ENCODE data around the gene MAN2C1.

MAN2C1 gene

DNA sequence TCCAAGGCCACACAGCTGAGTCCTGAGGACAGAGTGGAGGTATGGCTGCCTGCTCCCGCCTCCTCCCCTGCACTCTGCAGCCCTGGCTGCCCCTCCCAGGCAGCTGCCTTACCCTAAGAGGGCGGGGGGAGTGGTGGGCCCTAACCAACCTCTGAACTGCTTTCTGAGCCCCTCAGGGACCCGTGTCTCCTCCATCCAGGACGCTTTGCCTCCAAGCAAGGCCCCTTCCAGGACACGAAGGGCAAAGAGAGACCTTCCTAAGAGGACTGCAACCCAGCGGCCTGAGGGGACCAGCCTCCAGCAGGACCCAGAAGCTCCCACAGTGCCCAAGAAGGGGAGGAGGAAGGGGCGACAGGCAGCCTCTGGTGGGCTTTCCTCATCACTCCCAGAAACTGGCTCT, 14.0 kb downstream of the MAN2C1 start:
- TF ChIP-seq, protein P1, sequence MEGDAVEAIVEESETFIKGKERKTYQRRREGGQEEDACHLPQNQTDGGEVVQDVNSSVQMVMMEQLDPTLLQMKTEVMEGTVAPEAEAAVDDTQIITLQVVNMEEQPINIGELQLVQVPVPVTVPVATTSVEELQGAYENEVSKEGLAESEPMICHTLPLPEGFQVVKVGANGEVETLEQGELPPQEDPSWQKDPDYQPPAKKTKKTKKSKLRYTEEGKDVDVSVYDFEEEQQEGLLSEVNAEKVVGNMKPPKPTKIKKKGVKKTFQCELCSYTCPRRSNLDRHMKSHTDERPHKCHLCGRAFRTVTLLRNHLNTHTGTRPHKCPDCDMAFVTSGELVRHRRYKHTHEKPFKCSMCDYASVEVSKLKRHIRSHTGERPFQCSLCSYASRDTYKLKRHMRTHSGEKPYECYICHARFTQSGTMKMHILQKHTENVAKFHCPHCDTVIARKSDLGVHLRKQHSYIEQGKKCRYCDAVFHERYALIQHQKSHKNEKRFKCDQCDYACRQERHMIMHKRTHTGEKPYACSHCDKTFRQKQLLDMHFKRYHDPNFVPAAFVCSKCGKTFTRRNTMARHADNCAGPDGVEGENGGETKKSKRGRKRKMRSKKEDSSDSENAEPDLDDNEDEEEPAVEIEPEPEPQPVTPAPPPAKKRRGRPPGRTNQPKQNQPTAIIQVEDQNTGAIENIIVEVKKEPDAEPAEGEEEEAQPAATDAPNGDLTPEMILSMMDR (IDR thresholded peaks at IDR 0.05): no peak

DNA sequence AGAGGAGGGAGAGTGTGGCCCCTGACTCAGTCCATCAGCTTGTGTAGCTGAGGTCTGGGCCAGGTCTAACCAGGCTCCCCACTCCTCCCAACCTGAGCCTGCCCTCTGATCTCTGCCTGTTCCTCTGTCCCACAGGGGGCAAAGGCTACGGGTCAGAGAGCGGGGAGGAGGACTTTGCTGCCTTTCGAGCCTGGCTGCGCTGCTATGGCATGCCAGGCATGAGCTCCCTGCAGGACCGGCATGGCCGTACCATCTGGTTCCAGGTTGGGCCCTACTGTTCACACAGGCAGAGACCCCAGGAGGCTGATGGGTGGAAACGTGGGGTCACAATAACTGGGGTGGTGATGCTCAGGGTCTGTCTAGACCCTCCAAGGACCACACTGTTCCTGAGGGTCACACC, 14.8 kb downstream of the MAN2C1 start:
- TF ChIP-seq, protein P1 (IDR thresholded peaks at IDR 0.05): no peak

DNA sequence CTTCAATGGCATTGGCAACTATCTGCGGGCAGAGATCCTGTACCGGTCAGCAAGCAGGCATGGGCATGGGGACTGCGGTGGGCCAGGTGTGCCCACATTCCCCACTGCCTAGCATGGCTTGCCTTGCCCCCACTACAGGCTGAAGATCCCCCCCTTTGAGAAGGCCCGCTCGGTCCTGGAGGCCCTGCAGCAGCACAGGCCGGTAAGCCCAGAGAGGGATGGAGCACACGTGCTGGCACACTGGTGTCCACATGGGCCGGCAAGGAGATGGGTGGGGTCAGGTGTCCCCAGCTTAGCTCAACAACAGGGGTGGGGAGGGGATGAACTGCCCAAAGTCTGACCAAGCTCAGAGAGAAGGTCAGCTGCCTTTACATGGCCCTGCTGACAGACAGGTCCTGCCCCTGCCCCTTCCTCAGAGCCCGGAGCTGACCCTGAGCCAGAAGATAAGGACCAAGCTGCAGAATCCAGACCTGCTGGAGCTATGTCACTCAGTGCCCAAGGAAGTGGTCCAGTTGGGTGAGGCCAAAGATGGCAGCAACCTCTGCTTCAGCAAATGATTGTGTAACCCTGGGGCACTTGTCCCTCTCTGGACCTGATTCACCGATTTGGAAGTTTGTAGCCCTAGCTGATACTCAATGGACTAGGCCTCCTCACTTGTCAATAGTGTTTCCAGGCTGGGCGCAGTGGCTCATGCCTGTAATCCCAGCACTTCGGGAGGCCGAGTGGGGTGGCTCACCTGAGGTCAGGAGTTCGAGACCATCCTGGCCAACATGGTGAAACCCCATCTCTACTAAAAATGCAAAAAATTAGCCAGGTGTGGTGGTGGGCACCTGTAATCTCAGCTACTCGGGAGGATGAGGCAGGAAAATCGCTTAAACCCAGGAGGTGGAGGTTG, 16.0 kb downstream of the MAN2C1 start:
- TF ChIP-seq, protein P1 (IDR thresholded peaks at IDR 0.05): no peak

DNA sequence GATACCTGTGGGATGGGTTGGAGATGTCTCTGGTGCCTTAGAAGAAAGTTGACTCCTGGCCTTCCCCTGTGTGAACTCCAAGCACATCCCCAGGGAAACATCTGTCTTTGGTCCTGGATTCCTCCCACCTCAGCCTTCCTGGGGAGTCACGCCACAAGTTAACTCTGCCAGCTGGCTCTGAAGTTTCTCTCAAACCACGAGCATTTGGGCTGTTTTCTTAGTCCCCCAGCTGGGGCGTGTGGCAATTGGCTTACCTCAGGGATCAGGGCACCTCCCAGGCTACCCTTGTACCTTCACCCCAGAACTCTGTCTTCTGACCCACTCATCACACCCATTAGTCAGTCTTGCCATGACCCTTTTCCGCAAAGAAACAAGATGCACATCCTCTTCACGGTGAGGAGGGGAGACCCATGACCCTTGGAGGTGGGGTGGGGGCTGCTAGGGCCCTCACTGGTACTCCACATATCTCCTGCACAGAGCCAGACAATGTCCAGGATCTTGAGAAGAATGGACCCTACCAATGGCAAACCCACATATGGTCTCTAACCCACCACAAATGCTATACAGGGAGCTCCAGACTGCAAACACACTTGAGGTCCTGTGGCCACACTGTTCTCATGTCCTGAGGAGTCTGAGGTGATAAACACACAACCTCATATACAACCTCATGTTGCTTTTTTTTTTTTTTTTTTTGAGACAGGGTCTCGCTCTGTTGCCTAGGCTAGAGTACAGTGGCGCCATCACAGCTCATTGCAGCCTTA, 17.6 kb downstream of the MAN2C1 start:
- TF ChIP-seq, protein P1 (IDR thresholded peaks at IDR 0.05): no peak

DNA sequence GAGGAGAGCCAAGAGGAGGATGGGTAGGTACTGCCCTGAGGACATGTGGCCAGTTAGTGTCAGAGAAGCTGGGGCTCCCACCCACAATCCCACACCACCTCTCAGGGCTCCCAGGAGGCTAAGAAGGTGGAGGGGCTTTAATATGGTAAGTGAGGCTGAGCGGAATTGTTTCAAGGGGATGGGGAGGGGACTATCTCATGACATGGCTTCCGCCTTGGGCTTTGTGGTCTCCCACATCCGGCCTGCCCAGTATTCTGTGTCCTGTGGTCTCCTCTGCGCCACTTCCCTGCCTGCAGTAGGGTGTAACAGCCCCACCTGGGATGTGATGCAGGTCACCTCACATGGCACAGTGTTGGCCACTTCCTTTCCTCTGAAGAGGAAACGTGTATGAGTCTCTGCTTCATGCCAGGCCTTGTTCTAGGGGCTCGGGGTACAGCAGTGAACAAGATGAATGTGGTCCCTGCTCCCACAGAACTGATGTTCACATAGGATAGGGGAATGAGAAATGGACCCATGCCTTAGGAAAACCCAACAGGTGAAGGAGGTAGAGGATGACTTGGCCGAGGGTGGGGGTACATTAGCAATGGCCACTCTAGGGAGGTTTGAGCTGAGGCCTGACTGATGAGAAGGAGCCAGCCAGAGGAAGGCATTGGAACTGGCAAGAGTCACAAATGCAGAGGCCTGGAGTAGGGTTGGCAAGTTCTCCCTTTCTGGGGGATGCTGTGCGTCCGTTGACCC, 18.4 kb downstream of the MAN2C1 start:
- TF ChIP-seq, protein P1 (IDR thresholded peaks at IDR 0.05): no peak

DNA sequence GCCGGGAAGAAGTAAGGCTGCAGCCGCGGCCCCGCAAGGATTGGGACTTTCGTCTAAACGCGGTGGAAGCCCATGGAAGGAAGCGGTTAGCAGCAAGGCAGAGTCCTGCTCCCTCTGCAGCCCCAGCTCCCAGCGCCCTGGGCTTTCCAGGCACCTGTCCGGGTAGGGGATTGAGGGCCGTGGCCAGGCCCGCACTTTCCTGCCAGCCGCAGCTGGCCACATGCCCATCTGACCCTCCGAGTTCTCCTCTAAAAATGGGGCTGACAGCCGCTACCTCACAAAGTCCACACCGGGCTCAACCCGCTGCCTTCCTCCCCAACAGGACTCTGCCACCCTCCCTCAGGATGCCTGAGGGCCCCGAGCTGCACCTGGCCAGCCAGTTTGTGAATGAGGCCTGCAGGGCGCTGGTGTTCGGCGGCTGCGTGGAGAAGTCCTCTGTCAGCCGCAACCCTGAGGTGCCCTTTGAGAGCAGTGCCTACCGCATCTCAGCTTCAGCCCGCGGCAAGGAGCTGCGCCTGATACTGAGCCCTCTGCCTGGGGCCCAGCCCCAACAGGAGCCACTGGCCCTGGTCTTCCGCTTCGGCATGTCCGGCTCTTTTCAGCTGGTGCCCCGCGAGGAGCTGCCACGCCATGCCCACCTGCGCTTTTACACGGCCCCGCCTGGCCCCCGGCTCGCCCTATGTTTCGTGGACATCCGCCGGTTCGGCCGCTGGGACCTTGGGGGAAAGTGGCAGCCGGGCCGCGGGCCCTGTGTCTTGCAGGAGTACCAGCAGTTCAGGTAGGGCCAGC, 19.7 kb downstream of the MAN2C1 start:
- TF ChIP-seq, protein P1 (IDR thresholded peaks at IDR 0.05): no peak
